ENCODE results near the gene ACER3. TPM values are rescaled to one million over a fixed set of nuclear protein-coding genes. Genes with fewer than 3 reads are reported as not detected.

The ACER3 gene
- total and polyA plus RNA-seq, 4 donors, result 1.9 to 5.9 (median 4.2) TPM

DNA sequence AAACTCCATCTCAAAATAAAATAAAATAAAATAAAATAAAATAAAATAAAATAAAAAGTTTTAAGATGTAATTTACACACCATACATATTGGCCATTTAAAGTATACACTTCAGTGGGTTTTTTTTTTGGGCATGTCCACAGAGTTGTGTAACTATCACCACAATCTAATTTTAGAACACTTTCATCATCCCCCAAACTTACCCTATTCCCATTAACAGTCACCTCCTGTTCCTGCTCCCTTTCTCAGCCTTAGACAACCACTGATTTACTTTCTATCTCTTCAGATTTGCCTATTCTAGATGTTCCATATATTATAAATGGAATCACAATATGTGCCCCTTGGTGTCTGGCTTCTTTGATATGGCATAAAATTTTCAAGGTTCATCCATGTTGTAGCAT is 4.6 kb upstream of the ACER3 start:
- DNase-seq (ENCODE audit: low spot score), result no peak
- Histone ChIP-seq H3K9me3 (ENCODE audit: control insufficient read depth in 4 of 4, low read length in 3 of 4) (no peaks in the 10 kb centered on the region), H3K27ac (ENCODE audit: low read depth in 1 of 2, low read length in 2 of 2) (no peak overlapping the region), H3K4me1 (ENCODE audit: control insufficient read depth in 4 of 4, insufficient read depth in 4 of 4, low read length in 3 of 4) (peaks cover 0 to 7% (median 4%) of the 10 kb centered on the region in 4 donors), H3K36me3 (ENCODE audit: control insufficient read depth in 4 of 4, insufficient read depth in 3 of 4, low read depth in 1 of 4, low read length in 3 of 4) (no peaks in the 10 kb centered on the region), H3K9ac (ENCODE audit: low read depth in 1 of 2, low read length in 2 of 2) (no peak overlapping the region), H3K4me3 (ENCODE audit: low read depth in 1 of 3, low read length in 3 of 3) (no peak overlapping the region), H3K27me3 (ENCODE audit: control insufficient read depth in 4 of 4, insufficient read depth in 4 of 4, low read length in 3 of 4) (no peaks in the 10 kb centered on the region)
- TF ChIP-seq, protein P1, sequence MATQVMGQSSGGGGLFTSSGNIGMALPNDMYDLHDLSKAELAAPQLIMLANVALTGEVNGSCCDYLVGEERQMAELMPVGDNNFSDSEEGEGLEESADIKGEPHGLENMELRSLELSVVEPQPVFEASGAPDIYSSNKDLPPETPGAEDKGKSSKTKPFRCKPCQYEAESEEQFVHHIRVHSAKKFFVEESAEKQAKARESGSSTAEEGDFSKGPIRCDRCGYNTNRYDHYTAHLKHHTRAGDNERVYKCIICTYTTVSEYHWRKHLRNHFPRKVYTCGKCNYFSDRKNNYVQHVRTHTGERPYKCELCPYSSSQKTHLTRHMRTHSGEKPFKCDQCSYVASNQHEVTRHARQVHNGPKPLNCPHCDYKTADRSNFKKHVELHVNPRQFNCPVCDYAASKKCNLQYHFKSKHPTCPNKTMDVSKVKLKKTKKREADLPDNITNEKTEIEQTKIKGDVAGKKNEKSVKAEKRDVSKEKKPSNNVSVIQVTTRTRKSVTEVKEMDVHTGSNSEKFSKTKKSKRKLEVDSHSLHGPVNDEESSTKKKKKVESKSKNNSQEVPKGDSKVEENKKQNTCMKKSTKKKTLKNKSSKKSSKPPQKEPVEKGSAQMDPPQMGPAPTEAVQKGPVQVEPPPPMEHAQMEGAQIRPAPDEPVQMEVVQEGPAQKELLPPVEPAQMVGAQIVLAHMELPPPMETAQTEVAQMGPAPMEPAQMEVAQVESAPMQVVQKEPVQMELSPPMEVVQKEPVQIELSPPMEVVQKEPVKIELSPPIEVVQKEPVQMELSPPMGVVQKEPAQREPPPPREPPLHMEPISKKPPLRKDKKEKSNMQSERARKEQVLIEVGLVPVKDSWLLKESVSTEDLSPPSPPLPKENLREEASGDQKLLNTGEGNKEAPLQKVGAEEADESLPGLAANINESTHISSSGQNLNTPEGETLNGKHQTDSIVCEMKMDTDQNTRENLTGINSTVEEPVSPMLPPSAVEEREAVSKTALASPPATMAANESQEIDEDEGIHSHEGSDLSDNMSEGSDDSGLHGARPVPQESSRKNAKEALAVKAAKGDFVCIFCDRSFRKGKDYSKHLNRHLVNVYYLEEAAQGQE (IDR thresholded peaks at IDR 0.05), result no peak
- TF ChIP-seq, protein P2, sequence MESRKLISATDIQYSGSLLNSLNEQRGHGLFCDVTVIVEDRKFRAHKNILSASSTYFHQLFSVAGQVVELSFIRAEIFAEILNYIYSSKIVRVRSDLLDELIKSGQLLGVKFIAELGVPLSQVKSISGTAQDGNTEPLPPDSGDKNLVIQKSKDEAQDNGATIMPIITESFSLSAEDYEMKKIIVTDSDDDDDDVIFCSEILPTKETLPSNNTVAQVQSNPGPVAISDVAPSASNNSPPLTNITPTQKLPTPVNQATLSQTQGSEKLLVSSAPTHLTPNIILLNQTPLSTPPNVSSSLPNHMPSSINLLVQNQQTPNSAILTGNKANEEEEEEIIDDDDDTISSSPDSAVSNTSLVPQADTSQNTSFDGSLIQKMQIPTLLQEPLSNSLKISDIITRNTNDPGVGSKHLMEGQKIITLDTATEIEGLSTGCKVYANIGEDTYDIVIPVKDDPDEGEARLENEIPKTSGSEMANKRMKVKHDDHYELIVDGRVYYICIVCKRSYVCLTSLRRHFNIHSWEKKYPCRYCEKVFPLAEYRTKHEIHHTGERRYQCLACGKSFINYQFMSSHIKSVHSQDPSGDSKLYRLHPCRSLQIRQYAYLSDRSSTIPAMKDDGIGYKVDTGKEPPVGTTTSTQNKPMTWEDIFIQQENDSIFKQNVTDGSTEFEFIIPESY (IDR thresholded peaks at IDR 0.05), result no peak
- TF ChIP-seq, protein P3, sequence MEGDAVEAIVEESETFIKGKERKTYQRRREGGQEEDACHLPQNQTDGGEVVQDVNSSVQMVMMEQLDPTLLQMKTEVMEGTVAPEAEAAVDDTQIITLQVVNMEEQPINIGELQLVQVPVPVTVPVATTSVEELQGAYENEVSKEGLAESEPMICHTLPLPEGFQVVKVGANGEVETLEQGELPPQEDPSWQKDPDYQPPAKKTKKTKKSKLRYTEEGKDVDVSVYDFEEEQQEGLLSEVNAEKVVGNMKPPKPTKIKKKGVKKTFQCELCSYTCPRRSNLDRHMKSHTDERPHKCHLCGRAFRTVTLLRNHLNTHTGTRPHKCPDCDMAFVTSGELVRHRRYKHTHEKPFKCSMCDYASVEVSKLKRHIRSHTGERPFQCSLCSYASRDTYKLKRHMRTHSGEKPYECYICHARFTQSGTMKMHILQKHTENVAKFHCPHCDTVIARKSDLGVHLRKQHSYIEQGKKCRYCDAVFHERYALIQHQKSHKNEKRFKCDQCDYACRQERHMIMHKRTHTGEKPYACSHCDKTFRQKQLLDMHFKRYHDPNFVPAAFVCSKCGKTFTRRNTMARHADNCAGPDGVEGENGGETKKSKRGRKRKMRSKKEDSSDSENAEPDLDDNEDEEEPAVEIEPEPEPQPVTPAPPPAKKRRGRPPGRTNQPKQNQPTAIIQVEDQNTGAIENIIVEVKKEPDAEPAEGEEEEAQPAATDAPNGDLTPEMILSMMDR (IDR thresholded peaks at IDR 0.05; ENCODE audit: low read depth, low read length, missing input control), result no peak
- no peak for TF ChIP-seq JUND (IDR thresholded peaks at IDR 0.05)
- no peak for TF ChIP-seq RXRA (IDR thresholded peaks at IDR 0.05)
- no peak for TF ChIP-seq NR2F2 (IDR thresholded peaks at IDR 0.05)
- TF ChIP-seq GABPA (IDR thresholded peaks at IDR 0.05 in 1 of 2, conservative IDR thresholded peaks at IDR 0.05 in 1 of 2), result no peak
- TF ChIP-seq, protein P4, sequence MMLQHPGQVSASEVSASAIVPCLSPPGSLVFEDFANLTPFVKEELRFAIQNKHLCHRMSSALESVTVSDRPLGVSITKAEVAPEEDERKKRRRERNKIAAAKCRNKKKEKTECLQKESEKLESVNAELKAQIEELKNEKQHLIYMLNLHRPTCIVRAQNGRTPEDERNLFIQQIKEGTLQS (IDR thresholded peaks at IDR 0.05), result no peak

DNA sequence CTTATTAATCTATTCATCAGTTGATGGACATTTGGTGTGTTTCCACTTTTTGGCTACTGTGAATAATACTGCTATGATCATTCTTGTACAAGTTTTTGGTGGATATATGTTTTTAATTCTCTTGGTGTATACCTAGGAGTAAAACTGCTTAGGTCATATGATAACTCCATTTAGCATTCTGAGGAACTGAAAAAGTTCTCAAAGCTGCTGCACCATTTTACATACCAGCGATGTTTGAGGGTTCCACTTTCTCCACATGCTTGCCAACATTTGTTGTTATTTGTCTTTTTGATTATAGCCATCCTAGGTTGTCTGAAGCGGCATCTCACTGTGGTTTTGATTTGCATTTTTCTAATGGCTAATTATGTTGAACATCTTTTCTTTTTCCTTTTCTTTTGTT is 4.1 kb upstream of the ACER3 start:
- Histone ChIP-seq H3K4me3 (ENCODE audit: low read depth in 1 of 3, low read length in 3 of 3) (no peak overlapping the region), H3K9ac (ENCODE audit: low read depth in 1 of 2, low read length in 2 of 2) (no peak overlapping the region), H3K4me1 (ENCODE audit: control insufficient read depth in 4 of 4, insufficient read depth in 4 of 4, low read length in 3 of 4) (peaks cover 3 to 10% (median 4%) of the 10 kb centered on the region in 4 donors), H3K27me3 (ENCODE audit: control insufficient read depth in 4 of 4, insufficient read depth in 4 of 4, low read length in 3 of 4) (no peaks in the 10 kb centered on the region), H3K27ac (ENCODE audit: low read depth in 1 of 2, low read length in 2 of 2) (no peak overlapping the region), H3K9me3 (ENCODE audit: control insufficient read depth in 4 of 4, low read length in 3 of 4) (no peaks in the 10 kb centered on the region), H3K36me3 (ENCODE audit: control insufficient read depth in 4 of 4, insufficient read depth in 3 of 4, low read depth in 1 of 4, low read length in 3 of 4) (no peaks in the 10 kb centered on the region)
- 92% methylated on average over 2 of the region's 2 CpGs for WGBS
- TF ChIP-seq, protein P5, sequence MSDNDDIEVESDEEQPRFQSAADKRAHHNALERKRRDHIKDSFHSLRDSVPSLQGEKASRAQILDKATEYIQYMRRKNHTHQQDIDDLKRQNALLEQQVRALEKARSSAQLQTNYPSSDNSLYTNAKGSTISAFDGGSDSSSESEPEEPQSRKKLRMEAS (IDR thresholded peaks at IDR 0.05), result no peak
- TF ChIP-seq RXRA (IDR thresholded peaks at IDR 0.05), result no peak
- TF ChIP-seq, protein P3 (IDR thresholded peaks at IDR 0.05; ENCODE audit: low read depth, low read length, missing input control), result no peak
- no peak for TF ChIP-seq NR2F2 (IDR thresholded peaks at IDR 0.05)
- TF ChIP-seq FOXA1 (IDR thresholded peaks at IDR 0.05), result no peak
- TF ChIP-seq EGR1 (IDR thresholded peaks at IDR 0.05; ENCODE audit: low read depth in 2 of 2), result no peak
- no peak for TF ChIP-seq YY1 (IDR thresholded peaks at IDR 0.05)
- DNase-seq (ENCODE audit: low spot score), result no peak

Measured in liver (tissue), 9 donors.